Transverse colon (tissue), 3 donors: Measurements from ENCODE around the gene PLA2G12B.
"Not testable (repeated sequence)": the region's sequence is repeated elsewhere in the genome, so short reads cannot be mapped to it uniquely, and the experiment has no call there.

Experiments used
- EP300 ChIP-seq: sonication (generic); formaldehyde crosslinking; IDR thresholded peaks from one replicate; pipeline ENCODE4 v1.6.1; 2017; ENCODE audit warnings: antibody characterized with exemption, low read depth
- POLR2A ChIP-seq: fragments of 450-650 bp; IDR thresholded peaks from one replicate; pipeline ENCODE4 v1.6.1; 2016; ENCODE audit warnings: antibody characterized with exemption, mild to moderate bottlenecking, moderate library complexity
- TF ChIP-seq, protein P1 (sequence below), 5 experiments: fragments of 200-600 bp in 3 of 5; fragments of 450-650 bp in 2 of 5; sonication (generic) in 3 of 5; IDR thresholded peaks; 1 replicate in 2 of 5; 2 replicates in 3 of 5; pipeline ENCODE4 v1.5.1; 2016 to 2017; ENCODE audit warnings: antibody characterized with exemption in 5 of 5, inconsistent platforms in 3 of 5, mild to moderate bottlenecking in 2 of 5, moderate library complexity in 1 of 5

DNA sequence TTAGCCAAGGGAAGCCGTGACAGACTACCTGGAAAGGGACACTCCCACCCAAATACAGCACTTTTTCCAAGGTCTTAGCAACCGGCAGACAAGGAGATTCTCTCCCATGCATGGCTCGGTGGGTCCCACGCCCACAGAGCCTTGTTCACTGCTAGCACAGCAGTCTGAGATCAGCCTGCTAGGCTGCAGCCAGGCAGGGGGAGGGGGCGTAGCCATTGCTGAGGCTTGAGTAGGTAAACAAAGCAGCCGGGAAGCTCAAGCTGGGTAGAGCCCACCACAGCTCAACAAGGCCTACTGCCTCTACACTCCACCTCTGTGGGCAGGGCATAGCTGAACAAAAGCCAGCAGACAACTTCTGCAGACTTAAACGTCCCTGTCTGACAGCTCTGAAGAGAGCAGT lies 35.2 kb upstream of the PLA2G12B start:
- not testable (repeated sequence) for TF ChIP-seq EP300, POLR2A
- TF ChIP-seq, protein P1, sequence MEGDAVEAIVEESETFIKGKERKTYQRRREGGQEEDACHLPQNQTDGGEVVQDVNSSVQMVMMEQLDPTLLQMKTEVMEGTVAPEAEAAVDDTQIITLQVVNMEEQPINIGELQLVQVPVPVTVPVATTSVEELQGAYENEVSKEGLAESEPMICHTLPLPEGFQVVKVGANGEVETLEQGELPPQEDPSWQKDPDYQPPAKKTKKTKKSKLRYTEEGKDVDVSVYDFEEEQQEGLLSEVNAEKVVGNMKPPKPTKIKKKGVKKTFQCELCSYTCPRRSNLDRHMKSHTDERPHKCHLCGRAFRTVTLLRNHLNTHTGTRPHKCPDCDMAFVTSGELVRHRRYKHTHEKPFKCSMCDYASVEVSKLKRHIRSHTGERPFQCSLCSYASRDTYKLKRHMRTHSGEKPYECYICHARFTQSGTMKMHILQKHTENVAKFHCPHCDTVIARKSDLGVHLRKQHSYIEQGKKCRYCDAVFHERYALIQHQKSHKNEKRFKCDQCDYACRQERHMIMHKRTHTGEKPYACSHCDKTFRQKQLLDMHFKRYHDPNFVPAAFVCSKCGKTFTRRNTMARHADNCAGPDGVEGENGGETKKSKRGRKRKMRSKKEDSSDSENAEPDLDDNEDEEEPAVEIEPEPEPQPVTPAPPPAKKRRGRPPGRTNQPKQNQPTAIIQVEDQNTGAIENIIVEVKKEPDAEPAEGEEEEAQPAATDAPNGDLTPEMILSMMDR (IDR thresholded peaks at IDR 0.05) = not testable (repeated sequence)
